Globus pallidus (tissue), 1 donor: ENCODE results near the gene EHD1.

Experiments
- DNase-seq: peaks from one replicate; pipeline ENCODE4 v3.0.0-alpha.2; 2015; ENCODE audit warnings: low spot score

Gene EHD1

DNA sequence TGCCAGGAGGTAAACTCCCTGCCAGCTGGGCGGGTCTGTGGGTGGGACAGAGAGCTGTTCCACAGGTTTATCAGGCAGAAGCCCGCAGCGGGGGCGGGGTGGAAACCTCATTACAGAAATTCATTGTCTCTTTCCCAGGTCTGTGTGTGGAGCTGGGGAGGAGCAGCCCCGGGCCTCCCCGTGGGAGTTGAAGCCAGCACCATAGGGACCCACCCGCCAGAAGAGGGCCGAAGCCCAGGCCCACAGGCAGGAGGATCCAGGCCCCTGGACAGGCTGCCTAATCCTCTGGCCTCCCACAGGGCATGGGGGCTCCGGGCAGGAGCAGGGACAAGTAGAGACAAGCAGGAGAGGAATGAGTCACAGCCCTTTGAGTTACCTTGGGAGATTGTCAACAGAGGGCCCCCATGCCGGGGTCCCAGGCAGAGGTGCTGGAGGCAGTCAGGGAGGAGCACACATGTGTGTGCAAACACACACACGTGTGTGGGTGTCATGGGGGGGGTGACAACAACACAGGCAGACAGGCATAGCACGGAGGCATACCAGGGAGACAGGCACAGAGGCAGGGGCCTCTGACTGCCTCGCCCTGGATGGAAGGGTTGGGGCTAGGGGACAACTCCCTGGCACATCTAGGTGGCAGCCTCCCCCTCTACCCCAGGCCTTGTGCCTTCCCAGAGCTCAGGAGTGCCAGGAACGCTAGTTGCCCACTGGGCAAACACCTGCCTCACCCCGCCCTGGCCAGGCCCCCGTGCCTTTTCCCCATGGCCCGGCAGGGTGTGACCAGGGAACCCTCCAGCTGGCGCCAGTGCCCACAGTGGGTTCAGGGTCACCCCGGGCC is 35.4 kb downstream of the EHD1 start:
- DNase-seq = no peak

DNA sequence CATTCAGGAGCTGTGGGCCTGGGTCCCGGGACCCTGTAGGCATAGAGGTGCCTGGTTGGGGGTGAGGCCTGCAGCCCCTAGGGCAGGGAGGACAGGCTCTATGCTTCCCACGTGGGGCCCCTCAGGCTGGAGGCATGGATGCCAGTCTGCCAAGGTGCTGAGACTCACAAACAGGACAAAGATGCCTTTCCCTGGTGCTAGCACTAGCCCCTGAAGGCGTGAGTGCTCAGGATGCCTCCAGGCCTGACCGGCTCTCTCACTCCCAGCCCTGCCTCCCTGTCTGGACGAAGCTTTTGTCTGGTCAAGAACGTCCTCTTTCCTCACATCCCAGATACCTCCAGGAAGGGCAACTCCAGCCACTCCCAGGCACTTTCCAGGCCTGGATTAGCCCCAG is 36.1 kb downstream of the EHD1 start:
- no peak for DNase-seq

DNA sequence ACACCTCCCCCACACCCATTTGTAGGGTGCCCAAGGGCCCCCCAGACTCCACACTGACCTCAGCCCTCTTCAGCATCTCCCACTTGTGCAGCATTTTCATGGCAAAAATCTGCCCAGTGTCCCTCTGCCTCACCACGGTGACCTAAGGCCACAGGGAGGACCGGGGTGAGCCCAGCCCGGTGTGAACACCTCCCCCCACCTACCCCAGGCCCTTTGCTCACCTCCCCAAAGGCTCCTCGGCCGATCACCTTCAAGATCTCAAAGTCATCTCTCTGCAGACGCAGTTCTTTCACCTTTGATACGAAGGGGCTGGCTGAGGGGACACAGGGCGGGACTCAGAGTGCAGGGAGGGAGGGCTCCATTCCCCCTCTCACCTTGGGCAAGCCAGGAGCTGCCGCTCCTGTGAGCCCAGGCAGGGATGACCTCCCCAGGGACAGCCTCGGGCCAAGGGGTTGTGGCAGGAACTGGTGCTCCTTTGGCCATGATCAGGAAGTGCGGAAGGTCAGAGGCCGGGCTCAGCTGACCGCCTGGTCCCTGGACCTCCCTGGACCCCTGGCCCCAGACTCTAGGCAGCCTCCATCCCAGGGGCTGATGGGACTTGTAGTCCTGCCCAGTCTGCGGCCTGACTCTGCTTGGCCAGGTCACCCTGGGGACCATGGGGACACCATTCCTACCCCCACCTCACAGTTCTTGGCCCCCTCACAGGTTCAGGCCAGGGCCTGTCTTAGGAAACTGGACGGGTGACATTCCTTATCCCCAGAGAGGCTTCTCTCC is 36.6 kb downstream of the EHD1 start:
- no peak for DNase-seq

DNA sequence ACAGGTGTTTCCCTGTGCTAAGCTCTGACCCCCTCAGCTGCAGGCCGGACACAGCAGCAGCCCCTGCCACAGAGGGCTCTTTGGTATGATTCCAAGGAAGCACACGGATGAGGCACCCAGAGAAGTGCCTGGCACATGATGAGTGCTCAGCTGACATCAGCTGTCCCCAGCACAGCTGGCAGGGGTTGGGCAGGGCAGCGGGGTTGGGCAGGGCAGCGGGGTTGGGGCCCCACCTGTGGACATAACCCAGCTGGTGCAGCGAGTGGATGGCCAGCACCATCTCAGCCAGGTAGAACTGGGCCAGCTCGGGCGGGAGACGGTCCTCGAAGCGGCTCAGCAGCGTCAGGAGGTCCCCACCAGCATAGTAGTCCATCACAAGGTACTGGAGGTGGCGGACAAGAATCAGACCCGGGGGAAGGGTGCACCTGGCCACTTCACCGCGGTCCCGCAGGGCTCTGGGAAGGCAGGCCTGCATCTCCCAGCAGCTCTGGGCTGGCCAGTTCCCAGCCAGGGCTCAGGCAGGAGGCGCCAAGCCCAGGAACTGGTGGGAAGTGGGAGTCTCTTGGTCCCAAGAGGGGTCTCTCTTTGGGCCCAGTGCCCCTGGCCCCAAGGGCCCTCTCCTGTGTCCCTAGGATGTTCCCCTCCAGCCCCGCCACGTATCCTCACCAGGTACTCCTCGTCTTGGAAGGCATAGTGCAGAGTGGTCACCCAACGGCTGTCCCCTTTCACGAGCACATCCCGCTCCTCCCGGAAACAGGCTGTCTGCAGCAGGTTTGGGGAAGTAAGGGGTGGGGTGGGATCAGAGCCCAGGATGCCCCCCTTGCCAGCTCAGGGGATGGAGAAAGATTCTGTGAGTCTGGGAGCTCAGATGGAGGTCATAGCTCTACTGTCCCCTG is 38.3 kb downstream of the EHD1 start:
- DNase-seq = no peak

DNA sequence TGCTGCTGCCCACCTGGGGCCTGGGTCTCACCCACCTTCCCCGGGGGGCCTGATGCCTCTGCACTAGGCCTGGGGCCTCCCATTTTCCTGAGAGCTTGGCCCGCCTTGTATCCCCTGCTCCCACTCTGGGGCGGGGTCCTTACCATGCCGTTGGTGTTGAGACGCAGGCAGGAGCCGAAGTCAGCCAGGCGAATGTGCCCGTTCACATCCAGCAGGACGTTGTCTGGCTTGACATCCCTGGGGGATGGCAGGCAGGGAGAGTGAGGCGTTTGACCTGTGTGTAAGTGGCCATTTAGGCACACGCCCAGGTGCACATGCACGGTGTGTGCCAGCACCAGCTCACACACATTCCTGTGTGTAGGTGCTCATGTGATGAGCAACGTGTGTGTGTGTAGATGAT is 39.1 kb downstream of the EHD1 start:
- no peak for DNase-seq

DNA sequence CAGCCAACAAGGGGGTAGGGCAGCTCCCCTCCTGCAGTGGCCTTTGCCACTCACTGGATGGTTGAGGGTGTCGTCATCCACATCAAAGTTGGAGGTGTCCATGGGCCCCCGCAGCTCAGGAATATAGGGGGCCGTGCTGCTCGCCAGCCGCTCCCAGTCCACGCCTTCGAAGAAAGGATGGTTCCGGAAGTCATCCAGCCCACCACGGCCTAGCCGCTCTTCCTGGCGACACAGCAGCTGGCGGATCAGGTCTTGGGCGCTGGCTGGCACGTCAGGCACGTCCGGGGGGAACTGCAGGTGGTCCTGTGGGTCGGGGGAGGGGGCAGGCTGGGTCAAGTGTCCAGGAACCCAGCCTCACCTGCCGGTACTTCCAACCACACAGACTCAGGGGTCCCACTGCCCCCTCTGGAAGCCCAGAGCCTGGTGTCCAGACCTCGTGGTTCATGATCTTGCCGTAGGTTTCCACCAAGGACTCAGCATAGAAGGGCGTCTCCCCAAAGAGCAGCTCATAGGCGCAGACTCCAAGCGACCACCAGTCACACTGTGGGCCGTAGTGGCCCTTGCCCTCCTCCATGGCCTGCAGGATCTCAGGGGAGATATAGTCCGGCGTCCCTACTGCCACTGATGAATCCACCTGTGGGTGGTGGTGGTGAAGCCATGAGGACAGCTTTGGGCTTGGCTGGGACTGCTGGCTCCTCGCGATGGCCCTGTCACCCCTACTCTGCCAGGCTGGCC is 39.7 kb downstream of the EHD1 start:
- DNase-seq = no peak

DNA sequence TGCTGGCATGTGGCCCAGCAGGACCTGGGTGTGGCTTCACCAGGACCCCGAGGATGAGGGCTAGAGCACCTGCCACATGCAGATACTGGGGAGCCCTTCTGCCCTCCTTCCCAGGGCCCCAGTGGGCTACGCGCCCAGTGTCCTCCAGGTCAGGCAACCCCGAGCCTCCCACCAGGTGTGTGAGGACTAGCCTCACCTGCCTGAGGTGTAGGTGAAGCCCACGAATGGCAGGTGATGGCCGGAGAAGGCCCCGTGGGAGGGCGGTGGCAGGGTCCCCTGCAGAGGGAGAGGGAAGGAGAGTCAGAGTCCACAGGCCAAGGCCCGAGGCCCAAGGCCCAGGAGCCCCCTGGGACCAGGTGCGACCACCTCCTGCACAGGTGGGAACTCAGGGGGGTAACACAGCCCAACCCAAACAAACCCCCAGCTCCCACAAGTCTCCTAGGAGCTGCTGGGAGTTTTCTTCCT is 40.5 kb downstream of the EHD1 start:
- DNase-seq = no peak

DNA sequence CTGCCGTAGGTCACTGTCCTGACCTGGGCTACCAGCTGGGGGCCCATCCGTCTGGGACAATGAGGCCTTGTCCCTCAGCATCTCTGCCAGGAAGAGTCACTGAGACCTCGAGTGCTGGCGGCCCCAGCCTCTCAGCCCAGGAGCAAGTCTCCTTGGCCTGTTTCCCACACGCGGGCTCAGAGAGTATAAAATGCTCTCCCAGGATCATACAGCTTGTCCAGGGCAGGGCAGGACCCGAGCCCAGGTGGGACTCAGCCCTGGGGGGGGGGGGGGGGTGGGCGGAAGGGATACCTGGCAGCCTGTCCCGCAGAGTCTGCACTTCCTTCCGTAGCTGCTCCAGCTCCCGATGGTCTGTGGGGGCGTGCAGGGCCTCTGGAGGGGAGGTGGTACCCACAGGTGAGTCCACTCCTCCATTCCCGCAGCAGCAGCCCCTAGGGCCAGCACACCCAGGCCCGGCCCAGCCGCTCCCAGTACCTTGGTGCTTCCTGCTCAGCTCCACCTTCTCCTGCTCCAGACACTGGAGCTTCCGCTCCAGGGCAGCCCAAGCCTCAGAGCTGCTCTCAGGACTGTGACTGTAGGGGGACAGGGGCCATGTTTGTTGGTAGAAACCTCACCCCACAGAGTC is 41.9 kb downstream of the EHD1 start:
- no peak for DNase-seq

DNA sequence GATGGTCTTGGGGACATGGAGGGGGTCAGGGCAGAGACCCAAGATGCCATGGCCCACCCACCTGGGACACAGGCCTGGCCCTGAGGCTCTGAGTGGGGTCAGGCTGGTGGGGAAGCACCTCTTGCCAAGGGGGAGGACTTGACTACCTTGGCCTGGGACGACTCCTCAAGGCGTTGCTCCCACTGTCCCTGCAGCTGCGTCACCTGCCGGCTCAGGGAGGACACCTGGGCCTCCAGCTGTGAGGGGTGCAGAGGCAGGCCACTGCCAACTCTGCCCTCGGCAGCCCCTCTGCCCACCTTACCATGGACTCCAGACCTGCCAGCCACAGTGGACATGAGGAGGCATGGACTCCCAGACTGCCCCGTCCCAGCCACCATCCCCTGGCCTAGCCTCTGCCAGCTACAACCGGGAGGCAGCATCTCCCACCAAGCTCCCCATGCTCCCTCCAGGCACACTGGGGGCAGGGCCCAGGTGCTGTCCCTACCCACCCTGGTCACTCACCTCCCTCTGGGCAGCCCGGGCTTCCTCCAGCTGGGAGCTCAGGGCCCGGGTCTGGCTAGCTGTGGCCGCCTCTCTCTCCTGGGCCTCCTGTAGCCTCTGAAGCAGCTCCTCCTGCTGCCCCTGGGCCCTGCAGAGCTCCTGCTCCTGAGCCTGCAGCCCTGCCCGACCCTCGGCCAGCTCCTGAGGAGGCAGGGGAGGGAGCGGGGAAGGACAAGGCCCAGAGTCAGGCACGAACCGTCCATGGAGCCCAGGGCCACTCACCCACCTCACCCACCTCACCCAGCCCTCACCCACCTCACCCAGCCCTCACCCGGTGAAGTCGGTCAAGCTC is 42.6 kb downstream of the EHD1 start:
- DNase-seq = no peak

DNA sequence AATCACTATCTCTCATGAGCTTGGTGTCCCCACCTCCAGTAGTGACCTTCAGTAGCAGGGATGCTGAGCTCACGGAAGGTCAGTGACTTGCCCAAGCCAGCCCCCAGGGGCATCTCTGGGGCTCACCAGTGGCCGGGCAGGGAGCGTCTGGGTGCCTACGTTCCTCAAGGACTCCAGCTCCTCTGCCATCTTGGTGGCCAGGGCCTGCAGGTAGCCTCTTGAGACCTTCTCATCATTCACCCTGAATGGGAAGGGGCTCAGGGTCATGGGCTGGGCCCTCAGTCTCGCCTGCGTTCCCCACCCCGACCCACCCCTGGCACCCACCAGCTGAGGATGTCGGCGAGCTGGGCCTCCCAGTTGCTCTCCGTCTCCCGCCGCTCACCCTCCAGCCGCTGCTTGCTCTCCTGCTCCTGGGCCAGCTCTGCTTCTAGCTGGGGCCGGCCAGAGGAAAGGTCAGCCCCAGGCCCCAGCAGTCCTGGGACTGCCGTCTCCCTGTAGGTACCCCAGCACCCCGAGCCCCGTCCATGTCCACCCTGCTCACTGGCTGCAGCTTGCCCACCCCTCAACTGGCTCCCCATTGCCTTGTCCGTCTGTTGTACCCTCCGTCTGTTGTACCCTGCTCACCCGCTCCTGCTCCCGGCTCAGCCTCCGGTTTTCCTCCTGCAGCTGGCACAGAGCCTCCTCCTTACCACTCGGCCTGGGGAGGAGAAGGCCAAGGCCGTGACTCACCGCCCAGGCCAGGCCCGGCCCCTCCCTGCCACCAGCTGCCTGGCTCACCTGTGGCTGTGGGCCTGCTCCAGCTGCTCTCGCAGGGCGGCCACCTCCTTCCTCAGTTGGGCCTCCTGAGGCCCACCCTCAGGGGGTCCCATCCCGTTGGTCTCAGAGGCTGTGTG is 43.5 kb downstream of the EHD1 start:
- no peak for DNase-seq

DNA sequence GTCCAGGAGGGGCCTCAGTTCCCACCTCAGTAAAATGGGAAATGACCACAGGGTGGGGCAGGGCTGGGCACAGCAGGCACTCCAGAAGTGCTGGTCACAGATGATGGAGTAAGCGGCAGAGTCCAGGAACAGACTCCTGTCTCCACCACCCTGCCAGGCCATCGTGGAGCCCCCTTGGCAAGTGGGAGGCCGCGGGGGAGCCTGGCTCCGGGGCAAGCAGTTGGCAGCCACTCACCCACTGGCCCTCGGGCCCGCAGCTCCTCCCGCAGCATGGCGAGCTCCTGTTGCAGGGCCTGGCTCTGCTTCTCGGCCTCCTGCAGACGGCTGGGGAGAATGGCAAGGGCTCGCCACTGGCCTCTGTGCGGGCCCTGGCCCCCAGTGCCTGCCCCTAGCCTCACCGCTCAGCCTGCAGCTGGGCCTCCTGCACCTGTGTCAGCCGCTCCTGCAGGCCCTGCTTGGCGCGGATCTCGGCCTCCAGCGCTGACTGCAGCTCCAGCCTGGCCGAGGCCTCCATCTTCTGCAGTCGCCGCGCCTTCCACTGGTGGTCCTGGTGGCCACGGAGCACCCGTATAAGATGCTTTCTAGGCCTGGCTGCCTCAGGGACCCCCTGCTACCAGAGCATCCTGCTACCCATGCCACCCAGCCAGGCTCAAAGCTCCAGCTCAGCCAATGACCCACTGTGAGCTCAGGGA is 44.2 kb downstream of the EHD1 start:
- no peak for DNase-seq

DNA sequence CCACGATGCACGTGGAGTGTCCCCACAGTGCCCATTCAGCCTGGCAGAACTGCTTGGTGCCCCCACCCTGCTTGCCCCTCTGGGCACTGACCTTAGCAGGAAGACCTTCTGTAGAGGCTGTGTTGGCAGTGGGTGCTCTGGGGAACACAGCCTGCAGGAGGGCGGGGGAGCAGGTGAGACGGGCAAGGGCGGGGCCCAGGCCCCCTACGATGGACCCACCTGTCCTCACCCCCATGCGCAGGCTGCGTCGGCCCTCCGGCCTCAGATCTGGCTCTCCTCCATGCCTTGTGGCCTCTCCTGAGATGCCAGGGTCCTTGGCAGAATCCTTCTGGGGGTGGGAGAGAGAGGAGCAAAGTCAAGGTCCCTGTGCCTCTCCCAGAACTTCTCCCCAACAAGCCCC is 44.9 kb downstream of the EHD1 start:
- no peak for DNase-seq

DNA sequence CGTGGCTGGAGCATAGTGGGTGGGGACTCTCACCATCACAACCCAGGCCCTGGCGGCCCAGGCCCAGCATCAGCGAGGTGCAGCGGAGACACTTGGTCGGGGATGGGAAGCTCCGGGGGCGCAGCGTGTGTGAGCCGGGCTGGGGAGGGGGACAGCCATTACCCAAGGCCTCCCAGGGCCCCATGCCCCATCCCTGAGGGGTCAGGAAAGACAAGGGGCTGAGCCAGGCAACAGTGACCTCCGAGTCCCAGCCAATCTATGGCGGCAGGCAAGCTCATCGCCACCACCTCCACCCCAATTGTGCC is 45.3 kb downstream of the EHD1 start:
- DNase-seq = no peak

DNA sequence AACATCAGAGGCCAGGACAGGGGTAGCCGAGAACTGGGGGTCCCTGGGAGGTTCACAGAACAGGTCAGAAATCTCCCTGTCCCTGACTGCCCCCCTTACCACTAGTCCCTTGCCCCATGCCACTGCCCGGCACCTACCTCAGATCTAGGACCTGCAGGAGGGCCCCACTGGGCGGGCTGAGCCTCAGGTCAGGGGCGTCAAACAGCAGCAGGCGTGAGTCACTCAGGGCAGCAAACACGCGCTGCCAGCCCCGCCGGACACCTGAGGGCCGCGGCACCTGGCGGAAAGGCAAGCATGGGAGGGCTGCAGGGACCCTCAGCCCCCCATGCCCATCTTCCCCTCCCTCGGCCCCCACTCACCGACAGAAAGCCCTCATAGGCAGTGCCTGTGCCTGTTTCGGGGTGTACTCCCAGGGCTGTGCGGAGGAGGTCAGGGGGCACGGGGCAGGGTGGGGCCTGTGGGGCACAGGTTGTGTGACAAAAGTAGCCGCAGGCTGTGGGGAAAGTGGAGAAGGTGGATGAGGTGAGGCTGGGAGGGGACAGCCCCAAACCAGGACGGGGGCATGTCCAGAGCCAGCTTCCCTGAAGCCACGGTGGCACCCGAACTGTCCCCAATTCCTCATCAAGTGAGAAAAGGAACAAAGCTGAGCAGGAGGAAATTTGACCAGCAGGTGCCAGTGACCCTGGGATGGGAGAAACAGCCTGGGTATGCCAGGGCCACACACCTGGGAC is 45.8 kb downstream of the EHD1 start:
- no peak for DNase-seq

DNA sequence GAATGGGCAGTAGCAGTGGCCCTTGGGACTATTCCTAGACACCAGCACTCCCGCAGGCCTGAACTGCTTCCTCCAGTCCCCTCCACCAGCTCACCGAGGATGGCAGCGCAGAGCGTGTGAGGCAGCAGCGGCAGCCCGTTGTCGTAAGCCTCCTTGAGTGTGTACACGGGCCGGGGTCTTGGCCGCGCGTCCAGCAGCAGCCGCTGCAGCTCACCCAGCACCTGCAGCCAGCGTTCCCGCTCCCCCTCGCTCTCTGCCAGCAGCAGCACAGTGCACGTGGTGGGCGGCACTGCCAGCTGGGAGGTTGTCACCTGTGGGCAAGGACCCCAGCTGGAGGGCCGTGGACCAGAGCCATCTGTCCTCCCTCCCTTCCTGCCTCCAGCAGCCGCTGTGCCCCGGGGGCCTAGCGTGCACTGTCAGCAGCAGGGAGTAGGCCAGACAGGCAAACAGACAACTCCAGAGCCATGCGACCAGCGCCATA is 47.0 kb downstream of the EHD1 start:
- no peak for DNase-seq

DNA sequence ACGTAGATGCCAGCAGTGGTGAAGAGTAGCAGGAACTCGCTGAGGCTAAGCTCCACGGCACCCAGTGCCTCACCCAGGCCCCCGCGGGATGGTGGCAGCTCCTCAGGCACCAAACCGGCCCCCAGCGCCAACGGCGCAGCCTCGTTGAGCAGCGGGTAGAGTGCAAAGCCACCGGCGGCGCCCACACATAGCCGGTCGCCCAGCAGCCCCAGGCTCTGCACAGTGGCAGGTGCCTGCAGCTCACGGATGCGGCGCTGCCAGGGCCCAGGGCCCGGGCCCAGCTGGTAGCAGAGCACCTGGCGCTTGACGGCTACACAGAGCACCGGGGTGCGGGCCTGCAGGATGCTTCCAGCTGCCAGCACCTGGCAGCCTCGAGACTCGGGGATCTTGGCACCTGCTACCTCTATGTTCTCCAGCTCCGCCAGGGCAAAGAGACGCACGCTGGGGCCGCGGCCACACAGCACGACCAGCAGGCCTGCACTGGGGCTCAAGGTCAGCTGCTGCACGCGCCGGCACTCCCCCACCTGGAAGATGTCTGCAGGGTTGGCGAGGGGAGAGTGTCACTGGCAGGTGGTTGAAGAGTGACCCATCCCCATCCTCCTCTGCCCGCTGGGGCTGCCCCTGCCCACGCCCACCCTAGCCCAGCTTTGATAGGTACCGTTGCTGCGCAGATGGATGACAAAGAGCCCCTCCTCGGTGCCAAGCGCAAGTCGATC is 48.7 kb downstream of the EHD1 start:
- no peak for DNase-seq

DNA sequence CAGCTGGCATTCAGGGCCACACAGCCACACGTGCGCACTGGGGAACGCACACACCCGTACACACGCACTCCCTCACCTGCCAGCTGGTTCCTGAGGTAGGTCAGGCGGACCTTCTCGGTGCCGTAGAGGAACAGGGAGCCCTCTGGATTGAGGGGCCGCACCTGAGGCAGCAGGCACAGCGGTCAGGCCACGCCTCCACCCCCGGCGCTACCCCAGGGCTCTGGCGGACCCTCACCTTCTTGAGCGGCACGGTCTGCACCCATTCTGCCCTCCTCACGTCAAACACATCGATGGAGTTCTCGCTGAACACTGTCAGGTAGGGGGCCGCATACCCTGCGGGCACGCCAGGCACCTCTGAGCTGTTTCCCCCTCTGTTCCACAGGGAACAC is 51.0 kb downstream of the EHD1 start:
- DNase-seq = no peak
